ENCODE measurements around the gene MOV10L1. TPM values are rescaled to one million over a fixed set of nuclear protein-coding genes. Genes with fewer than 3 reads are reported as not detected.

The MOV10L1 gene
- total RNA-seq, 1 donor = 0.36 TPM

DNA sequence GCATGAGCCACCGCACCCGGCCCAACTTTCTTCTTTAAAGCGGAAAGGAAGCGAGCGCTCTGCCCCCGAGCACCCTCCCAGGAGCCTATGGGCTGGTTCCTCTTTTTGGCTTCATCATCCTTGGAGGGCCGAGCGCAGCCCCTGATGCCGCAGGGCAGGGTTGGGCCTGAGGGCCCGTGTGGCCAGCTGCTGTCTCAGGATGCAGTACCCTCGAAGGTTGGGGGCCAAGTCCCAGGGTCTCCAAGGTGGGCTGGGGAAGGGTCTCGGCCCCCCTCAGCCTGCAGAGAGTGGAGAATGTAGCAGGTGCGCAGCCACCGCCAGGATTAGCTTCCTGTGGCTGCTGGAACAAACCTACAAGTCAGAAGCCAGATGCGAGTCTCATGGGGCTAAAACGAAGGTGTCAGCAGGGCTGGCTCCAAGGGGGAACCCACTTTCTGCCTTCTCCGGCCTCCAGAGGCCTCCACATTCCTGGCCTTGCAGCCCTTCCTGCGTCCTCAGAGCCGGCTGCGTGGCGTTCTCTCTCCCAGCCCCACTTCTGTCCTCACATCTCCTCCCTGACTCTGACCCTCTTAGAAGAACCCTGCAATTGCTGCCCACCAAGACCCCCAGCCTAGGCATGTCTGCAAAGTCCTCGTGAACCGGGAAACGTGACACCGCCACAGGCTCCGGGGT lies 83.6 kb downstream of the MOV10L1 start:
- no peak overlapping the region for H3K4me3 ChIP-seq (ENCODE audit: insufficient read depth, low read length)
- no peaks in the 10 kb centered on the region for H3K36me3 ChIP-seq (ENCODE audit: insufficient read depth, low read length)
- no peaks in the 10 kb centered on the region for H3K9me3 ChIP-seq (ENCODE audit: low read depth, low read length)
- H3K4me2 ChIP-seq (ENCODE audit: insufficient read depth, low read length) = no peak overlapping the region
- H3K4me1 ChIP-seq (ENCODE audit: insufficient read depth, low read length) = no peaks in the 10 kb centered on the region
- H3K27ac ChIP-seq (ENCODE audit: low read depth, low read length) = no peak overlapping the region
- H3K79me2 ChIP-seq (ENCODE audit: insufficient read depth, low read length) = no peaks in the 10 kb centered on the region
- peaks cover 14% of the 10 kb centered on the region for H3K27me3 ChIP-seq (ENCODE audit: insufficient read depth, low read length)
- no peak overlapping the region for H2AFZ ChIP-seq (ENCODE audit: low read length)
- DNase-seq (ENCODE audit: insufficient read length, low spot score, missing footprints) = peak; percentile 90
- no peaks in the 10 kb centered on the region for H4K20me1 ChIP-seq (ENCODE audit: insufficient read depth, low read length)
- no peak for TF ChIP-seq CTCF (IDR thresholded peaks at IDR 0.05; ENCODE audit: extremely low read depth, low read depth, low read length)

DNA sequence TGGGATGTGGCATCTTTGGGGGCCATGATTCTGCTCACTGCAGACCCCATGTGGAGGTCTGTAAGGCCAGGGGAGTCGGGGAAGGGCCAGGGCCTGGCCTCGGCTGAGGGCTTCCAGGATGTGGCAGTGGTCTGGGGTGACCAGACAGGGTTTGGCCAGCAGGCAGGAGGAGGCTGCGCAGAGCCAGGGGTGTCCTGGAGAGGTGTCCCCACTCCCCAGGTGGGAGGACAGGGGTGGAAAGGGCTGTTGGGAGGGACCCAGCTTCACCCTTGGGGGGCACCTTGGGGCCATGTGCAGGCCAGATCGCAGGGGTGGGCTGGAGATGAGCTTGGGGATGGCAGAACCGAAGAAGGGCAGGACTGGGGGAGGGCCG lies 84.2 kb downstream of the MOV10L1 start:
- Histone ChIP-seq H3K4me3 (ENCODE audit: insufficient read depth, low read length) (no peak overlapping the region), H3K27me3 (ENCODE audit: insufficient read depth, low read length) (peaks cover 10% of the 10 kb centered on the region), H2AFZ (ENCODE audit: low read length) (no peak overlapping the region), H3K9me3 (ENCODE audit: low read depth, low read length) (no peaks in the 10 kb centered on the region), H3K4me1 (ENCODE audit: insufficient read depth, low read length) (no peaks in the 10 kb centered on the region), H3K27ac (ENCODE audit: low read depth, low read length) (no peak overlapping the region), H3K79me2 (ENCODE audit: insufficient read depth, low read length) (no peaks in the 10 kb centered on the region), H3K36me3 (ENCODE audit: insufficient read depth, low read length) (no peaks in the 10 kb centered on the region), H4K20me1 (ENCODE audit: insufficient read depth, low read length) (no peaks in the 10 kb centered on the region), H3K4me2 (ENCODE audit: insufficient read depth, low read length) (no peak overlapping the region)
- no peak for DNase-seq (ENCODE audit: insufficient read length, low spot score, missing footprints)
- TF ChIP-seq CTCF (IDR thresholded peaks at IDR 0.05; ENCODE audit: extremely low read depth, low read depth, low read length) = no peak

- Histone ChIP-seq H3K36me3 (ENCODE audit: insufficient read depth, low read length) (no peaks in the 10 kb centered on the region), H3K4me3 (ENCODE audit: insufficient read depth, low read length) (no peak overlapping the region), H3K27ac (ENCODE audit: low read depth, low read length) (no peak overlapping the region), H3K9me3 (ENCODE audit: low read depth, low read length) (no peaks in the 10 kb centered on the region), H3K4me1 (ENCODE audit: insufficient read depth, low read length) (no peaks in the 10 kb centered on the region), H4K20me1 (ENCODE audit: insufficient read depth, low read length) (no peaks in the 10 kb centered on the region), H3K27me3 (ENCODE audit: insufficient read depth, low read length) (peaks cover 5% of the 10 kb centered on the region), H3K79me2 (ENCODE audit: insufficient read depth, low read length) (no peaks in the 10 kb centered on the region), H2AFZ (ENCODE audit: low read length) (no peak overlapping the region), H3K4me2 (ENCODE audit: insufficient read depth, low read length) (no peak overlapping the region)
- DNase-seq (ENCODE audit: insufficient read length, low spot score, missing footprints) = peak; percentile 82
- TF ChIP-seq CTCF (IDR thresholded peaks at IDR 0.05; ENCODE audit: extremely low read depth, low read depth, low read length) = no peak
Observed at GRCh38 chr22:50174382-50175190, 84.8 kb downstream of the MOV10L1 start.

GRCh38 chr22:50175191-50175461 lies 85.3 kb downstream of the MOV10L1 start:
- H3K4me2 ChIP-seq (ENCODE audit: insufficient read depth, low read length) = no peak overlapping the region
- no peak overlapping the region for H3K4me3 ChIP-seq (ENCODE audit: insufficient read depth, low read length)
- H3K4me1 ChIP-seq (ENCODE audit: insufficient read depth, low read length) = no peaks in the 10 kb centered on the region
- no peak overlapping the region for H2AFZ ChIP-seq (ENCODE audit: low read length)
- no peak for TF ChIP-seq CTCF (IDR thresholded peaks at IDR 0.05; ENCODE audit: extremely low read depth, low read depth, low read length)
- H3K27ac ChIP-seq (ENCODE audit: low read depth, low read length) = no peak overlapping the region
- no peaks in the 10 kb centered on the region for H3K36me3 ChIP-seq (ENCODE audit: insufficient read depth, low read length)
- DNase-seq (ENCODE audit: insufficient read length, low spot score, missing footprints) = no peak
- no peaks in the 10 kb centered on the region for H3K9me3 ChIP-seq (ENCODE audit: low read depth, low read length)
- peaks cover 5% of the 10 kb centered on the region for H3K27me3 ChIP-seq (ENCODE audit: insufficient read depth, low read length)
- H4K20me1 ChIP-seq (ENCODE audit: insufficient read depth, low read length) = no peaks in the 10 kb centered on the region
- no peaks in the 10 kb centered on the region for H3K79me2 ChIP-seq (ENCODE audit: insufficient read depth, low read length)
